ENCODE results near the gene TAF5L. TPM values are rescaled to one million over a fixed set of nuclear protein-coding genes. Genes with fewer than 3 reads are reported as not detected.
A peak's percentile ranks its signal among the peaks of the same experiment; 100 is the strongest.
"Not testable (repeated sequence)": the region's sequence is repeated elsewhere in the genome, so short reads cannot be mapped to it uniquely, and the experiment has no call there.

Gene TAF5L
- total RNA-seq, 1 donor from 2014 or later = 28.2 TPM

DNA sequence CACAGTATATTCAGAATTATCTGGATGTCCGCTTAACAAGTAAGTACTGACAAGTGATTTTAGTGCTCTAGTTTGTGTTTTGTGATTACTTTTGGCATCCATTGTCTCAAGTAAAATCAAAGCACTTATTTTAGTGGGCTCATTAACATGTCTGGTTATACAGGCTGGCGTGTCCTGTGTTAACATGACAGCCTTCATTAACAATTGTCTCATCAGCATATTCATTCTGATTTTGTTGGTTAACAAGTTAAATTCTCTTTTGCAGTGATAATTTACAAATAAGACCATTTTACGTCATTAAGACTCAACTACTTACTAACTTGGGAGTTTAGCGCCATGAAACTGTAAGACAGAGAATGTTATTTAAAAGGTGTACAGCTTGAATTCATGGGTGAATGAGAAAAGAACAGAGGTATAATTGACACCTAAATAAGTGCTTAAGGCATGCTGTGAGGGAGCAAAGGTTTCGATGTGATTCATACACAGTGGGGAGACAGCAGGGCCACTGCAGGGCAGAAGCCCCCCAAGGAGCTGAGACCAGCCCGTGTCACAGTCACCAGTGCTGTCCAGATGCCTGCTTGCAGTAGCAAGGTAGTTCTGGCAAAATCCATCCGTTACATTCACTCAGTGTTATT lies 22.4 kb downstream of the TAF5L start:
- no peak for DNase-seq

GRCh38 chr1:229600229-229600628 lies 25.7 kb downstream of the TAF5L start:
- no peak for DNase-seq

- no peak for DNase-seq
These were observed 26.5 kb downstream of the TAF5L start for GRCh38 chr1:229599218-229599954.

- no peak for DNase-seq
These were observed 28.0 kb downstream of the TAF5L start for GRCh38 chr1:229597877-229598276.

- no peak for DNase-seq
These were observed 28.8 kb downstream of the TAF5L start for GRCh38 chr1:229596925-229597699.

GRCh38 chr1:229595876-229596275 lies 30.0 kb downstream of the TAF5L start:
- DNase-seq = not testable (repeated sequence)

- DNase-seq = no peak
These were observed 31.5 kb downstream of the TAF5L start for GRCh38 chr1:229594227-229595008.

DNA sequence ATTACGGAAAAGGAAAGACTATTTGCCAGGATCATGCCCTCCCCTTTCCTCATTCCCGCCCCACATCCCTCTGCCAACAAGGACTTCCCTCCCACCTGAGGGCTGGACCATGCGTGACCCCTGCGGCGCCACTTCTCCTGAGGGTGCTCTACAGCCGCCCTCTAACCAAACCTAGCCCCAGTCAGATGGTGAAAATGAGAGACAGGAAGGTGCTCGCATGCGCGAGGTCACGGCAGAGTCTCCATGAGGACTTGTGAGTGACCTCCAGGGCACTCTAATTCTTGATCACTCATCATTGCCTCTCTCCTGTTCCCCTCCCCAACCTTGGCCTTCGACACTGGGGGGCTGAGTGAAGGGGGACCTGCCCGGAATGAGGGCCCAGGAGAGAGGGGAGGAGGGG lies 32.1 kb downstream of the TAF5L start:
- DNase-seq = no peak

DNA sequence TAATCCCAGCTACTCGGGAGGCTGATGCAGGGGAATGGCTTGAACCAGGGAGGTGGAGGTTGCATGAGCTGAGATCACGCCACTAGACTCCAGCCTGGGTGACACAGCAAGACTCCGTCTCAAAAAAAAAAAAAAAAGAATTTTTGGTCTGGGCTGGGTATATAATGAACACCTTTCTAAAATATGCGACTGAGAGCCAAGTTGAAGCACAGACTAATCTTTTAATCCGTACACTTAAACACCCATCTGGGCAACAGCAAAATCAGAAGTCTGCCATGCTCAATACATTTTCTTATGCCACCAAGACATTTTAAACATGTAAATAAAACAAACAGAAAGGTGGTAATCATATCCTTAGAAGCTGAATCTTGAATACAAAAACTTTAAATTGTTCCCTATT lies 35.8 kb downstream of the TAF5L start:
- DNase-seq = no peak

DNA sequence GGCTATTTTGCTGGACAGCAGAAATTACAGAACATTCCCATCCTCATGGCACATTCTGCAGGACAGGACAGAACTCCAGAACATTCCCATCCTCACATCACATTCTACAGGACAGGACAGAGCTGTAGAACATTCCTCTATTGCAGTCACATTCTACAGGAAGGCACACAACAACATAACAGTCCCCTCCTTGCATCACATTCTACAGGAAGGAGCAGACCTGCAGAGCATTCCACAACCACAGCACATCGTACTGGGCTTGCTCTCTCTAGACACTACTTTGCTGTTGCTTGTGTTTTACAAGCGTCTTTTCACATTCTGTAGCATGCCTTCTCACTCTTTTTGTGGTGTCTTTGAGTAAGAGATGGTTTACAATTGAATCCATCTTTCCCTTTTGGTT lies 40.6 kb downstream of the TAF5L start:
- no peak for DNase-seq

GRCh38 chr1:229582715-229583114 lies 43.2 kb downstream of the TAF5L start:
- DNase-seq = no peak

DNA sequence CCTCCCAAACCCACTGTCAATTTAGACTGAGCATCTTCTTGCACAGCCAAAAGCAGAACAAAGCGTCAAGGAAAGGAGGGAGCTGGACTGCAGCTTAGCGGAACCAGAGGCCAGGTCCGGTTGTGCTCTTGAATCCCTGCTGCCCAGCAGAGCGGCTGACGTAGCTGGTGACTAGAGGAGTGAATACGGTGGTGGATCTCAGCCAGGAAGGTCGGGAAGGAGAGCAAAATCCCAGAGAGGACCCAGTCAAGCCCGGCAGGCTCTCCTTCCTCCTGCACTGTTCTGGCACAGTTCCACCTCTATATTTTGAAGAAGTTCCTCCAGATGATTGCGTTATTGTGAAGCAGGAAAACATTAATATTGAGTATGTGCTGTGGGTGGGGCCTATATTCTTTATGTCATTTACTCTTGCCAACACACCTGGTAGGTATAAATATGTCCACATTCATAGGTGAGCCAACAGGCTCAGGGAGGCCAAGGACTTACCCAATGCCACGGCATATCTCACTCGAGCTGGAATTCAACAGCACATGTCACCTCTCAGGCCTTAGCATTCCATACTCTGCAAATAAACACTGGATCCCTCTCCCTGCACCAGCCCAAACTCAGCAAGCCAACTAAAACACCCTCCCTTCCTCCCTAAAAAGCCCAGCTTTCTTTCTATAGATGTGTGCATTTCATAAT lies 43.8 kb downstream of the TAF5L start:
- no peak for DNase-seq

DNA sequence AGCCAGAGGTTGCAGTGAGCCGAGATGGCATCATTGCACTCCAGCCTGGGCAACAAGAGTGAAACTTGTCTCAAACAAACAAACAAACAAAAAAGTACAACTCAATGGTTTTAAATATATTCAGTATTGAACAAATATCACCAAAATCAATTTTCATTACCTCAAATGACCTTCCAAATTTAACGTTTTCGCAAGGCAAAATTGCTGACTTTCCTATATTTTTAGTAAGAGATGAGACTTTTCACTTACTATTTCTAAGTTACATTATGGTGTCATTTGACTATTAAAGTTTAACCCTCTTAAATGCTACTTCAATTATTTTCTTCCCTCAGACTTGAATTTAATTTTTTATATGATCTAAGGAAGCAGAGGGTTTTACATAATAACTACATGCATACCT lies 44.4 kb downstream of the TAF5L start:
- DNase-seq = no peak

GRCh38 chr1:229579059-229579673 lies 46.8 kb downstream of the TAF5L start:
- peak; percentile 83 for DNase-seq

DNA sequence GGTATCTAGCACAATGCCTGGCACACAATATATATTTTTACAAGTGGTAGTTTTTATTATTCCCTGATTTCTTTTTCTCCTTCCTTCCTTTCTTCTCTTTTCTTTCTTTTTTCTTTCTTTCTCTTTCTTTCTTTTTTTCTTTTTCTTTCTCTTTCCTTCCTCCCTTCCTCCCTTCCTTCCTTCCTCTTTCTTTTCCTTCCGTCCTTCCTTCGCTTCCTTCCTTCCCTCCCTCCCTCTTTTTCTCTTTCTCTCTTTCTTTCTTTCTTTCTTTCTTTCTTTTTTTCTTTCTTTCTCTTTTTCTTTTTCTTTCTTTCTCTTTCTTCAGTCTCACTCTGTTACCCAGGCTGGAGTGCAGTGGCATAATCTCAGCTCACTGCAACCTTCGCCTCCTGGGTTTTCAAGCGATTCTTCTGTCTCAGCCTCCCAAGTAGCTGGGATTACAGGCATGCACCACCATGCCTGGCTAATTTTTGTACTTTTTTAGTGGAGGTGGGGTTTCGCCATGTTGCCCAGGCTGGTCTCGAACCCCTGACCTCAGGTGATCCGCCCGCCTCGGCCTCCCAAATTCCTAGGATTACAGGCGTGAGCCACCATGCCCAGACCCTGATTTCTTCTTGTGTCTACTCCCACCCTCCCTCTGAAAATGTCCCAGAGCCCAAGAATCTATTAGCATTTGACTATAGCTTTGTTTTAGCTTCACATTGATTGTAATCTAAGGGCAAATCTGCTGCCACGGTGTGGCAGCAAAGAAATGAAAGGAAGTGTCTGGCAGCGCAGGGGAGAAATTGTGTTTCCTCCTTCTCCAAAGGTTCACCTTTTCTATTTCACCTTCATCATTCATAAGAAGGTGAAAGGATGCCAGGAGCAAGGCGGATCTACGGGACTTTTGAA lies 47.5 kb downstream of the TAF5L start:
- DNase-seq = no peak

DNA sequence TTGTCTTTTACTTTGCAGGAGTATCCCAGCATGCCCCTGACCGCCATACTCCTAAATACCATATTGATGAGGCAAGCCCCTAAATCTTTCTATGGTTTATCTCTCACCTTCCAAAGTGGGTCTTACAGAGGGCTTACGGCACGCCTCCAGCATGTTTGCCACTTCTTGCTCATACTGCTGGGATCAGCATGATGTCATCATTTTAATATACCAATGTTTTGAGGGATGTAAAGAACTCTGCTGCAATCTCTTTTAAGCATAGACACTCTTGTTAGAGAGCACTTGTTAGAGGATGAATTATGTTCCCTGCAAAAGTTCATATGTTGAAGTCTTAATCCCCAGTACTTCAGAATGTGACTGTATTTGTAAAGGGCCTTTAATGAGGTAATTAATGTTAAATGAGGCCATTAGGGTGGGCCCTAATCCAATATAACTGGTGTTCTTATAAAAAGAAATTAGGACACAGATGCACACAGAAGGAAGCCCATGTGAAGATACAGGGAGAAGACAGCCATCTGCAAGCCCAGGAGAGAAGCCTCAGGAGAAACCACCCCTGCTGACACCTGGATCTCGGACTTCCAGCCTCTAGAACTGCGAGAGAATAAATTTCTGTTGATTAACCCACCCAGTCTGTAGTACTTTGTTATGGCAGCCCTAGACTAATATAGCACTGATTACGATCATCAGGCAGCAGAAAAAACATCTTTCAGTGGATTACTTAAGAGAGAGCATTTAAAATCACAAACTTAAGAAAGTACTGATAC lies 51.1 kb downstream of the TAF5L start:
- DNase-seq = no peak

DNA sequence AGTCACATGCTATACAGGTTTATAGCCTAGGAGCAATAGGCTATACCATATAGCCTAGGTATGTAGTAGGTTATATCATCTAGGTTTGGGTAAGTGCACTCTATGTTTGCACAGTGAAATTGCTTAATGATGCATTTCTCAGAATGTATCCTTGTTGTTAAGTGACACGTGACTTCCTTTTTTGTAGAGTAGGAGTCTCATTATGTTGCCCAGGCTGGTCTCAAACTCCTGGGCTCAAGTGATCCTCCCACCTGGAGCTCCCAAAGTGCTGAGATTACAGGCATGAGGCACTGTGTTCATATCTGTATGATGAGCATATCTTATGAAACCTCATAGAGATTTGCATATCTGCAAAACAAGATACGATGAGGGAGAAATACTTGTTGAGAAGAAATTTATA lies 53.6 kb downstream of the TAF5L start:
- DNase-seq = no peak

GRCh38 chr1:229570891-229571516 lies 54.9 kb downstream of the TAF5L start:
- DNase-seq = no peak

GRCh38 chr1:229570305-229570704 lies 55.6 kb downstream of the TAF5L start:
- DNase-seq = no peak
